Hypothalamus (tissue), 51 donors: ENCODE data around the gene PDHA2.
A peak's percentile ranks its signal among the peaks of the same experiment; 100 is the strongest.
"Not testable (repeated sequence)": the region's sequence is repeated elsewhere in the genome, so short reads cannot be mapped to it uniquely, and the experiment has no call there.

Source experiments
- DNase-seq, 51 donors: peaks; one replicate each; lab custom pipeline; 2025; lab: John Stamatoyannopoulos, UW

Gene PDHA2

GRCh38 chr4:95839891-95840290 is at the start of gene PDHA2:
Gene PDHA2, plus strand, starts transcription at chr4:95840093. Its CDS starts 58 bp downstream, at chr4:95840151.
- DNase-seq = no peak

- no peak for DNase-seq
Measured at GRCh38 chr4:95798003-95798402, 41.9 kb upstream of the PDHA2 start.

- DNase-seq = no peak
Measured at GRCh38 chr4:95798727-95799126, 41.2 kb upstream of the PDHA2 start.

GRCh38 chr4:95821867-95822266 is 18.0 kb upstream of the PDHA2 start:
- no peak for DNase-seq

- no peak for DNase-seq
Measured at GRCh38 chr4:95825546-95825945, 14.3 kb upstream of the PDHA2 start.

- no peak for DNase-seq
Measured at GRCh38 chr4:95830651-95831050, 9.2 kb upstream of the PDHA2 start.

- no peak for DNase-seq
Measured at GRCh38 chr4:95831166-95831565, 8.7 kb upstream of the PDHA2 start.

- DNase-seq = no peak
Measured at GRCh38 chr4:95833711-95834194, 6.1 kb upstream of the PDHA2 start.

- peak in 1 of 51 donors; percentile 8 for DNase-seq
Measured at GRCh38 chr4:95835672-95836071, 4.2 kb upstream of the PDHA2 start.

- DNase-seq = no peak
Measured at GRCh38 chr4:95838192-95838591, 1.7 kb upstream of the PDHA2 start.

GRCh38 chr4:95847908-95848460 is 8.1 kb downstream of the PDHA2 start:
- no peak for DNase-seq

- peak in 1 of 51 donors; percentile 23 for DNase-seq
Measured at GRCh38 chr4:95850161-95850560, 10.3 kb downstream of the PDHA2 start.

GRCh38 chr4:95857761-95858160 is 17.9 kb downstream of the PDHA2 start:
- DNase-seq = no peak

GRCh38 chr4:95867919-95868318 is 28.0 kb downstream of the PDHA2 start:
- no peak for DNase-seq

GRCh38 chr4:95869414-95869813 is 29.5 kb downstream of the PDHA2 start:
- not testable (repeated sequence) for DNase-seq

GRCh38 chr4:95869961-95870500 is 30.1 kb downstream of the PDHA2 start:
- DNase-seq = no peak

GRCh38 chr4:95877636-95878035 is 37.7 kb downstream of the PDHA2 start:
- no peak for DNase-seq

- DNase-seq = no peak
Measured at GRCh38 chr4:95887551-95887950, 47.7 kb downstream of the PDHA2 start.

- DNase-seq = no peak
Measured at GRCh38 chr4:95889662-95890061, 49.8 kb downstream of the PDHA2 start.
